NCI-H146 (cell line): ENCODE results near the gene SECTM1.
"Not testable (repeated sequence)": the region's sequence is repeated elsewhere in the genome, so short reads cannot be mapped to it uniquely, and the experiment has no call there.

Source experiments
- DNase-seq: peaks from one replicate; lab custom pipeline; 2025; lab: John Stamatoyannopoulos, UW

SECTM1 gene

DNA sequence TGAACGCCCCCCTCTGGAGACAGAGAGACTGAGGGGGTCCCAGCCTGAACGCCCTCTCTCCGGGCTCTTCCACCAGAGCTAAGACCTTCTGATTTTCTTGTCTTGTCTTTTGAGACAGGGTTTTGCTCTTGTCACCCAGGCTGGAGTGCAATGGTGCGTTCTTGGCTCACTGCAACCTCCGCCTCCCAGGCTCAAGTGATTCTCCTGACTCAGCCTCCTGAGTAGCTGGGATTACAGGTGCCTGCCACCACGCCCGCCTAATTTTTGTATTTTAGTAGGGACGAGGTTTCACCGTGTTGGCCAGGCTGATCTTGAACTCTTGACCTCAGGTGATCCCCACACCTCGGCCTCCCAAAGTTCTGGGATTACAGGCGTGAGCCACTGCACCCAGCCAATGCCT lies 14.4 kb upstream of the SECTM1 start:
- not testable (repeated sequence) for DNase-seq

DNA sequence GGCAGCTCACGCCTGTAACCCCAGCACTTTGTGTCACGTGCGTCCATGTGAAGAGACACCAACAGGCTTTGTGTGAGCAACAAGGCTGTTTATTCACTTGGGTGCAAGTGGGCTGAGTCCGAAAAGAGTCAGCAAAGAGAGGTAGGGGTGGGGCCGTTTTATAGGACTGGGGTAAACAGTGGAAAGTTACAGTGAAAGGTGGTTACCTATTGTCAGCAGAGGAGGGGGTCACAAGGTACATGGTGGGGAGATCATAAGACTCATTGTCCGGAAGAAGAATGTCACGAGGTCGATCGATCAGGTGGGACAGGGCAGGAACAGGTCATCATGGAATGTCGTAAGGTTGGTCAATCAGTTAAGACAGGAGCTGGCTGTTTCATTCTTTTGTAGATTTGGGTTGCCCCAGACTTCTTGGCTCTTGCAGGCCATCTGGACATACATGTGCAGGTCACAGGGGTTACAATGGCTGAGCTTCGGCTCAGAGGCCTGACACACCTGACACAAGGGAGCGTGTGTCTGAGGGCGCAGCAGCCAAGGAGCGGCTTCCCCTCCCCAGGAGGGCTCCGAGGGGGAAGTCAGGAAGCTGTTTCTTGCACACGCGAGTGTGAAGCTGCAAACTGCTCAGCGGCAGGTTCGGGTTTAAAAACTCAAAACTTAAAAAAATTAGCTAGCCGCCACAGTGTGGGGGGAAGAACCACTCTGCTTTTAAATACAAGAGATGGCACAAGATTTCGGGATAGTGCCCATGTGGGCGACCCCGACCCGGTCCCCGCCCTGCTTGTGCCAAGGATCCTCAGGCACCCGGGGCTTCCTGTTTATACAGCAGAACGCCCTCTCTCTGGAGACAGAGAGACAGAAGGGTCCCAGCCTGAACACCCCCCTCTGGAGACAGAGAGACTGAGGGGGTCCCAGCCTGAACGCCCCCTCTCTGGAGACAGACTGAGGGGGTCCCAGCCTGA lies 13.1 kb upstream of the SECTM1 start:
- no peak for DNase-seq

GRCh38 chr17:82345151-82345976 lies 11.8 kb upstream of the SECTM1 start:
- no peak for DNase-seq

DNA sequence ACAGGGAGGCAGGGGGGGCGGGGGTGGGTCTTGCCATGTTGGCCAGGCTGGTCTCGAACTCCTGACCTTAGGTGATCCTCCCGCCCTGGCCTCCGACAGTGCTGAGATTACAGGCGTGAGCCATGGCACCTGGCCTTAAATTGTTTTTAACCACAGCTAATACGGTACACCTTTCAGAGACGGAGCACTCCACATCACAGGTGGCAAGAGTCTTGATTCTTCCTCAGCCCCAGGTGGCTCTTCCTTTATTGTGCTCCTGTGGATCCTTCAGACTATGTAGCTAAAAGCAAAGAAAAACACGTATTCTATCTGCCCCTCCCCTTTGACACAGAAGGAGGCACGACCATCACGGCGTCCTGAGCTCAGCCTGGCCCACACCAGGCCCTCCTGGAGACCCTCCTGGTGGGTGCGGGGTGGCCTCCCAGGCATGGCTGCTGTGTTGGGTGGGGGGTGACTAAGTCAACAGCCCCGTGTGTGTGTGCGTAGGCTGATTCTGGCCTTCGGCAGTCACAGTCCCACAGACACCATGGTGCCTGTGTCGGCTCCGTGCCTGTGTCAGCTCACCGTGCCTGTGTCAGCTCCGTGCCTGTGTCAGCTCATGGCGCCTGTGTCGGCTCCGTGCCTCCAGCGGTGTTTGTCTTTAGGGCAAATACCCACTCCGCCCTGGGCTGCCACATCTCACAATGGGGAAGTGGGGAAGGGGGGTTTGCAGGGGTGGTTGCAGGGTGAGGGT lies 10.8 kb upstream of the SECTM1 start:
- DNase-seq, result no peak

- no peak for DNase-seq
Measured at GRCh38 chr17:82343560-82343959, 10.0 kb upstream of the SECTM1 start.

- DNase-seq, result no peak
Measured at GRCh38 chr17:82342361-82343079, 9.0 kb upstream of the SECTM1 start.

- DNase-seq, result no peak
Measured at GRCh38 chr17:82339634-82340580, 6.3 kb upstream of the SECTM1 start.

DNA sequence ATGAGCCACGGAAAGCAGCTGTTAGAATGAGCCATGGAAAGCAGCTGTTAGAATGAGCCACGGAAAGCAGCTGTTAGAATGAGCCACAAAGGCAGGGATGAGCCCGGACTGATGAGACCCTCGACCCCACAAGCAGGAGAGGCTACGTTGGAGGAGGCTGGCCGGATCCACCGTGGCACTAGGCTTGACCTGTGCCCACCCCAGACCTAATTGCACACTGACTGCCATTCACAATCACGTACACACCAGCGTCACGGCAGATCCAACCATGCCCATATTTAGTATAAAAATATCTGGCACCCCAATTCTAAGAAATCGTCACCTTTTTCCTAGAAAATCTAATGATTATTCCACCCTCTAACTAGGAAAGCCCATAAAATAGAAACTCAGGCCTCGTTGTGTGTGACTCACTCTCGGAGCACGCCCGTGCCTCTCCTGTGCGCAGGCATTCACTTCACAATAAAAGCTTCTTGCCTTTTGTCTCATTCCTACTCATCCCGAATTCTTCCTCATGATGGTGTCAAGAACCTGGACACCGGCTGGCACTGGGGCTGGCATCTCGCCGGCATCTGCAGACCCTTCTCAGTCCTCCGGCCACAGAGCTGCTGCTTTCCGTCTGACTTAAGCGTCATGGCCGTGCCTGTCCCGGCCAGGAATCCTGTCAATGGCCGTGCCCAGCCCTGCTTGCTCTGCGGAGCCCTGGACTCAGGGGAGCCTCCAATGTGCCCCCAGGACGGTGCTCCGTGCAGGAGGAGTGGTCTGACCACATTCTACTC lies 5.5 kb upstream of the SECTM1 start:
- DNase-seq, result peak; percentile 18

GRCh38 chr17:82334622-82335394 lies 1.2 kb upstream of the SECTM1 start:
- no peak for DNase-seq

- DNase-seq, result no peak
Measured at GRCh38 chr17:82334204-82334621, 647 bp upstream of the SECTM1 start.

GRCh38 chr17:82332669-82333278 lies 792 bp downstream of the SECTM1 start:
- peak; percentile 72 for DNase-seq

DNA sequence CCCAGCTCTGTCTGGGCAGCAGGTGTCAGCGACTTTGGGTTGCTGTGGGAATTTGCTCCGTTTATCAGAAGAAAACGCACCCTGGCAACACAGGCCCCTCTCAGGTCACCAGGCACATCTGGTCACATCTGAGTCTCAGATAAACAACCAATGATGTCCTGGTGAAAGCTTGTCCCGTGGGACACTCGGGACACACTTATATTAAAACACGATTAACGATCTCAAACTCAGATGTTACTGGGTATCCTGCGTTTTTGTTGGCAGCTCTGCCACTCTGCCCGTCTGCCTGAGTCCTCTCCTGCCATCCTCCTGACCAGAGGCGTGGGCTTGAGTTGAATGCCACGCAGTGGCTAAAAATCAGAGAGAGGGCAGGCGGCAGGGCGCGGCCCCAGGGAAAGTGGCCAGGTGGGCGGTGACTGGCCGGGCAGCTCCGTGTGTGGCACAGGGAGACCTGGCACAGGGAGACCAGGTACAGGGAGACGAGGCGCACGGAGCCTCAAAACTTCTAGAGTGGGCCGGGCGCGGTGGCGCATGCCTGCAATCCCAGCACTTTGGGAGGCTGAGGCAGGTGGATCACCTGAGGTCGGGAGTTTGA lies 2.1 kb downstream of the SECTM1 start:
- no peak for DNase-seq

DNA sequence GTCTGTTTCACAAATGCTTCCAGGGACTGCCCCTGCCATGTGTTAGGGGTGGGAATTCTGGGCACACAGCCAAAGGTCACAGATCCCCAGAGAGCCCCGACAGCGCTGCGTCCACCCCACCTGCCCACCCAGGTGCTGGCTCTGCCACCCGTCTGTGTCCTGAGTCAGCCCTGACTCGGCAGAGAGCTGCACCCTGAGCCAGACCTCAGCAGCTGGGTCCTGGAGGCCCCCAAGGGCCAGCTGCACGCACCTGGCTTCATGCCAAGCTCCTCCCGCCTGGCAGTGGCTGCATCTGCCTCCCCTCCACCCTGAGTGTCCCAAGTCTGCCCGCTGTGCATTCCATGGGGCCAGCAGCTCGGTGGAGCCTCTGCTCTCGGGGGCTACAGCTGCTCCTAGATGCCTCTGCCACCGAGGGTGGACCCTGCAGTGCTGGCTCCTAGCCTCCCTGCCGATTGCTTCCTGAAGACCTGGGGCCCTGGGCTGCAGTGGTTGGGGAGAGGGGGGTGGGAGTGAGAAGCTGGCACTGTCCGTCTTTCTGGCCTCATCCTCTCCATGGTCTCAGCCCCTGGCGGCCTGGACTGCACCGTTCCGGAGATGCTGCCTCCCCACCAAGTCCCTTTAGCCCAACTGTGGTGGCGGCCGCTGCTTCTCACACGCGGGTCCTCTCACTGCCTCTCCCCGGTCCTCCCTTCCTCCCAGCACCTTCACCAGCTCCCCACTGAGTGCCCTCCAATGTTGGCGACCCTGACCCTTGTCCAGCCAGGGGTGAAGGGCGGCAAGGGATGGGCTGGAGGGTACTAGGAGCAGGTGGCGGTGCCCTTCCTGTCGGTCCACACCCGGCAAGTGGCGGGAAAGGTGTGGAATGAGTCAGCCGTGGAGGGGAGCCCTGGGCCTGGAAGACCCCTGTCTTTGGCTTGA lies 3.0 kb downstream of the SECTM1 start:
- DNase-seq, result peak; percentile 97

GRCh38 chr17:82329683-82330321 lies 3.8 kb downstream of the SECTM1 start:
- no peak for DNase-seq

DNA sequence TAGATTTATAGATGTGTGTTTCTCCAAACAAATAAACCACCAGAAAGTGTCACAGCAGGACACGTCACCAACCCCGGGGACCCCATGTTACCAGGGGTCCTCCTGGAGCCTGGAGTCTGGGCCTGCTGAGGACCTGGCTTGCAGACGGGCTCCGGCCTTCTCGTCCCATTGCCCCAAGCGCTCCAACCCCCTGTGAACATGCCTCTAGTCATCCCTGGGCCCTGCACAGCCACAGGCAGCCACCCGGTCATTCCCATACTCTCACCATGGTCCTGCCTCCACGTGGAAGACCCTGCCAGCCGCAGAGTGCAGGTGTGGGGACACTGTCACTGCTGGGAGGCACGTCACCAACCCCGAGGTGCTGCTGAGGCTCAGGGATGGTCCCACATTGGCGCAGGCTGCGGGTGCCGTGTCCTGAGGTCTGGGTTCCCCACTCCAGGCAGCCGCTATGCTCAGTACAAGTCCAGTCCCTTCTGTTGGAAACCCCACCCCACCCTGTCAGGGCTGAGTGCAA lies 4.5 kb downstream of the SECTM1 start:
- no peak for DNase-seq
